H1 (cell line): ENCODE data around the gene BRSK2. TPM values are rescaled to one million over a fixed set of nuclear protein-coding genes. Genes with fewer than 3 reads are reported as not detected.

ENCODE experiments used
- CTCF ChIA-PET: fragments of 300-600 bp; sonication (Branson Sonifier 250); formaldehyde crosslinking; loops from one replicate; lab custom pipeline; 2021; ENCODE audit not compliant: partially characterized antibody; lab: Charles Lee
- POLR2A ChIA-PET: fragments of 300-600 bp; sonication (Branson Sonifier 250); formaldehyde crosslinking; loops from one replicate; lab custom pipeline; 2021; ENCODE audit warnings: inconsistent platforms; ENCODE audit not compliant: partially characterized antibody; lab: Charles Lee
- DNase-seq, 2 experiments: peaks; one replicate each; pipeline versions ENCODE4 v3.0.0 to v3.0.0-alpha.2; 2010 to 2022; ENCODE audit warnings: low spot score in 2 of 2, low read depth in 1 of 2, mixed read lengths in 1 of 2
- FAIRE-seq: peaks from 2 replicates; lab custom pipeline; 2011; peaks lifted over from hg19 to GRCh38; lab: Jason Lieb, UNC
- H2AFZ ChIP-seq: 2 replicates; pipeline ENCODE4 v1.8.1; 2012; ENCODE audit warnings: low read length, inconsistent platforms
- H2AK5ac ChIP-seq: 2 replicates; pipeline ENCODE4 v1.6.1; 2013; ENCODE audit warnings: low read depth, low read length
- H2BK120ac ChIP-seq: replicated peaks from 2 replicates; pipeline ENCODE3; 2013; ENCODE audit warnings: low read depth, low read length, inconsistent platforms
- H2BK12ac ChIP-seq: 2 replicates; pipeline ENCODE4 v1.6.1; 2013; ENCODE audit warnings: low read depth, low read length
- H2BK15ac ChIP-seq: 2 replicates; pipeline ENCODE4 v1.6.1; 2013; ENCODE audit warnings: low read length
- H2BK20ac ChIP-seq: 2 replicates; pipeline ENCODE4 v1.6.1; 2013; ENCODE audit warnings: low read length
- H2BK5ac ChIP-seq: 2 replicates; pipeline ENCODE4 v1.6.1; 2013; ENCODE audit warnings: low read depth, low read length
- H3K14ac ChIP-seq: 2 replicates; pipeline ENCODE4 v1.6.1; 2013; ENCODE audit warnings: inconsistent platforms; ENCODE audit not compliant: insufficient read length
- H3K18ac ChIP-seq: 2 replicates; pipeline ENCODE4 v1.6.1; 2013; ENCODE audit warnings: low read length; ENCODE audit errors: extremely low read depth
- H3K23ac ChIP-seq: 2 replicates; pipeline ENCODE4 v1.6.1; 2013; ENCODE audit warnings: inconsistent platforms; ENCODE audit not compliant: insufficient read length
- H3K23me2 ChIP-seq: 2 replicates; pipeline ENCODE4 v1.6.1; 2013; ENCODE audit warnings: low read depth, low read length
- H3K27ac ChIP-seq: 2 replicates; pipeline ENCODE4 v1.6.1; 2011; ENCODE audit warnings: low read depth, low read length, inconsistent platforms
- H3K27me3 ChIP-seq, 4 experiments: replicated peaks in 1 of 4; 1 replicate in 1 of 4; 2 replicates in 3 of 4; pipeline versions ENCODE4 v1.6.1 to v1.8.1; 2011 to 2013; ENCODE audit warnings: low read length in 3 of 4, mild to moderate bottlenecking in 3 of 4, inconsistent platforms in 2 of 4, mixed read lengths in 2 of 4, moderate library complexity in 1 of 4; ENCODE audit not compliant: control insufficient read depth in 3 of 4, insufficient read depth in 3 of 4; ENCODE audit errors: extremely low read depth in 1 of 4
- H3K36me3 ChIP-seq, 4 experiments: 2 replicates each; pipeline versions ENCODE4 v1.6.1 to v1.8.1; 2011 to 2013; ENCODE audit warnings: mild to moderate bottlenecking in 4 of 4, low read length in 3 of 4, moderate library complexity in 2 of 4, control low read depth in 1 of 4, inconsistent platforms in 1 of 4; ENCODE audit not compliant: insufficient read depth in 4 of 4, control insufficient read depth in 2 of 4
- H3K4ac ChIP-seq: replicated peaks from 2 replicates; pipeline ENCODE3; 2013; ENCODE audit warnings: low read length, low read depth, mixed read lengths, inconsistent platforms; ENCODE audit not compliant: insufficient read length
- H3K4me1 ChIP-seq, 4 experiments: replicated peaks in 1 of 4; 1 replicate in 1 of 4; 2 replicates in 3 of 4; pipeline versions ENCODE4 v1.6.1 to v1.8.1; 2011 to 2013; ENCODE audit warnings: low read length in 3 of 4, inconsistent platforms in 2 of 4, mixed read lengths in 1 of 4; ENCODE audit not compliant: insufficient read depth in 4 of 4, control insufficient read depth in 3 of 4
- H3K4me2 ChIP-seq, 2 experiments: 2 replicates each; pipeline versions ENCODE4 v1.6.1 to v1.8.1; 2011 to 2013; ENCODE audit warnings: low read depth in 2 of 2, low read length in 2 of 2, control low read depth in 1 of 2, inconsistent platforms in 1 of 2, mild to moderate bottlenecking in 1 of 2; ENCODE audit not compliant: insufficient read depth in 1 of 2
- H3K4me3 ChIP-seq, 4 experiments: fragments of 200-600, 300-600 bp in 1 of 4; sonication (generic), shearing (Covaris generic), sonication (Bioruptor Twin) in 1 of 4; 2 replicates each; pipeline versions ENCODE4 v1.5.1 to v1.8.1; 2011 to 2016; ENCODE audit warnings: low read length in 4 of 4, low read depth in 3 of 4, control low read depth in 2 of 4, inconsistent platforms in 2 of 4, mild to moderate bottlenecking in 2 of 4, mixed read lengths in 1 of 4, moderate library complexity in 1 of 4; ENCODE audit not compliant: insufficient read depth in 2 of 4; ENCODE audit errors: extremely low read depth in 1 of 4
- H3K56ac ChIP-seq: replicated peaks from 2 replicates; pipeline ENCODE3; 2013; ENCODE audit warnings: low read depth, mild to moderate bottlenecking, mixed read lengths, low read length, inconsistent platforms; ENCODE audit not compliant: insufficient read length
- H3K79me1 ChIP-seq: 2 replicates; pipeline ENCODE4 v1.6.1; 2013; ENCODE audit warnings: low read depth, low read length, control low read depth
- H3K79me2 ChIP-seq, 2 experiments: 2 replicates each; pipeline versions ENCODE4 v1.6.1 to v1.8.1; 2012 to 2013; ENCODE audit warnings: low read length in 2 of 2, mild to moderate bottlenecking in 2 of 2, inconsistent platforms in 1 of 2; ENCODE audit not compliant: insufficient read depth in 2 of 2, control insufficient read depth in 1 of 2
- H3K9ac ChIP-seq, 4 experiments: replicated peaks in 1 of 4; 1 replicate in 1 of 4; 2 replicates in 3 of 4; pipeline versions ENCODE4 v1.6.1 to v1.8.1; 2011 to 2013; ENCODE audit warnings: low read depth in 3 of 4, low read length in 3 of 4, control low read depth in 2 of 4, mild to moderate bottlenecking in 2 of 4, moderate library complexity in 2 of 4, inconsistent platforms in 1 of 4; ENCODE audit errors: extremely low read depth in 1 of 4
- H3K9me3 ChIP-seq, 2 experiments: 2 replicates each; pipeline versions ENCODE4 v1.6.1 to v1.8.1; 2012 to 2013; ENCODE audit warnings: mild to moderate bottlenecking in 2 of 2, moderate library complexity in 2 of 2, control low read depth in 1 of 2, inconsistent platforms in 1 of 2, low read depth in 1 of 2, low read length in 1 of 2, mixed read lengths in 1 of 2; ENCODE audit not compliant: insufficient read depth in 2 of 2
- H4K20me1 ChIP-seq, 2 experiments: replicated peaks in 1 of 2; 2 replicates each; pipeline versions ENCODE3 to v1.8.1; 2011 to 2013; ENCODE audit warnings: inconsistent platforms in 2 of 2, low read length in 2 of 2, mild to moderate bottlenecking in 1 of 2; ENCODE audit not compliant: insufficient read depth in 2 of 2, control insufficient read depth in 1 of 2
- H4K5ac ChIP-seq: 2 replicates; pipeline ENCODE4 v1.6.1; 2013; ENCODE audit warnings: low read length, low read depth, mixed read lengths, inconsistent platforms; ENCODE audit not compliant: insufficient read length
- H4K8ac ChIP-seq: 2 replicates; pipeline ENCODE4 v1.8.0; 2013; ENCODE audit warnings: mild to moderate bottlenecking, moderate library complexity, low read length, inconsistent platforms; ENCODE audit not compliant: insufficient read depth; ENCODE audit errors: extremely low read depth
- H4K91ac ChIP-seq: replicated peaks from 2 replicates; pipeline ENCODE3; 2013; ENCODE audit warnings: low read length, mixed read lengths, inconsistent platforms; ENCODE audit not compliant: insufficient read length
- KDM1A ChIP-seq: fragments of 200-600, 300-600 bp; sonication (generic); IDR thresholded peaks from 2 replicates; pipeline ENCODE4 v1.7.1; 2016; ENCODE audit warnings: mild to moderate bottlenecking, low read length, borderline replicate concordance
- SRF ChIP-seq: IDR thresholded peaks from 2 replicates; pipeline ENCODE4 v1.6.1; 2011; ENCODE audit warnings: mild to moderate bottlenecking, low read depth, low read length, moderate library complexity
- WGBS, 2 experiments: shearing (Covaris generic) in 1 of 2; methylation state at CpG; one replicate each; pipeline versions ENCODE4 v1.1.6 to v1.1.7; 2013 to 2015; ENCODE audit warnings: low lambda C conversion rate in 2 of 2, mixed read lengths in 2 of 2, inconsistent platforms in 1 of 2, low coverage in 1 of 2, missing lambda C conversion rate in 1 of 2; ENCODE audit not compliant: insufficient replicate concordance in 2 of 2, insufficient coverage in 1 of 2, insufficient read length in 1 of 2; ENCODE audit errors: extremely low coverage in 1 of 2, missing lambda C conversion rate in 1 of 2; 5-methylcytosine and 5-hydroxymethylcytosine counted together
- polyA plus RNA-seq, 7 experiments: library from polyadenylated mRNA; depleted of rRNA in 3 of 7; stranded (reverse) in 5 of 7; unstranded in 2 of 7; fragments of >200 nt in 5 of 7; fragments of 200-250 nt in 2 of 7; gene quantifications; 1 replicate in 5 of 7; 2 replicates in 1 of 7; 4 replicates in 1 of 7; pipeline versions ENCODE4 v1.2.1 to v1.2.3, GENCODE V29; 2011 to 2013; ENCODE audit warnings: missing spikeins in 2 of 7, mixed read lengths in 2 of 7
- total RNA-seq: library from RNA; stranded (reverse); fragmentation: NEBNext Ultra II Directional; extraction: Animal tissue kit (Norgen Biotek cat#: 25700); gene quantifications from 2 replicates; pipeline ENCODE4 v1.2.1, GENCODE V29; 2021

Gene BRSK2
- total and polyA plus RNA-seq, 2 of the 8 experiments (the other 6 are each of a cell fraction or from before 2014, with no cell fraction given), result 17.3 to 27.1 TPM

GRCh38 chr11:1404461-1405185, 14.9 kb downstream of the BRSK2 start:
- no peaks in the 10 kb centered on the region for H3K23me2 ChIP-seq

More at GRCh38 chr11:1404461-1405185, 14.9 kb downstream of the BRSK2 start:
- Histone ChIP-seq H3K56ac (no peak overlapping the region), H4K20me1 (peaks cover 30 to 54% of the 10 kb centered on the region in 2 experiments), H2BK12ac (no peak overlapping the region), H2BK120ac (no peak overlapping the region), H3K4me1 (peaks cover 0 to 2% (median 0%) of the 10 kb centered on the region in 4 experiments; a peak in 1 of 7 replicates), H2AFZ (no peak overlapping the region), H4K5ac (no peak overlapping the region), H3K79me2 (peaks cover 0 to 14% of the 10 kb centered on the region in 2 experiments; a peak in 3 of 4 replicates), H4K91ac (no peak overlapping the region), H3K36me3 (no peaks in the 10 kb centered on the region), H3K4ac (no peak overlapping the region), H2BK15ac (no peak overlapping the region), H4K8ac (peak overlapping the region; percentile 25; the same call in 1 of the 2 replicates), H3K4me2 (no peak overlapping the region), H3K14ac (no peak overlapping the region), H2BK5ac (no peak overlapping the region), H2BK20ac (no peak overlapping the region), H3K27me3 (no peaks in the 10 kb centered on the region), H3K4me3 (no peak overlapping the region), H2AK5ac (no peak overlapping the region), H3K18ac (no peak overlapping the region), H3K9ac (no peak overlapping the region), H3K9me3 (no peaks in the 10 kb centered on the region), H3K79me1 (peaks cover 30% of the 10 kb centered on the region), H3K23ac (no peak overlapping the region), H3K27ac (no peak overlapping the region)
- TF ChIP-seq SRF (no peak), KDM1A (no peak)
- POLR2A ChIA-PET, result no interaction called here
- CTCF ChIA-PET, result interaction anchor here (1.0 to 1.8 kb wide), 2 partner anchors 49 to 106 kb away, joined by 3 to 5 read pairs; no protein-coding TSS in a partner anchor
- DNase-seq, result no peak
- no peak for FAIRE-seq
- 98% methylated on average over 15 of the region's 25 CpGs; no CpG with 5 or more reads in 1 of the 2 experiments for WGBS, 2 experiments
